Brain microvascular endothelial cell (primary cell): Measurements from ENCODE around the gene ATP5F1C.
A peak's percentile ranks its signal among the peaks of the same experiment; 100 is the strongest.
"Not testable (repeated sequence)": the region's sequence is repeated elsewhere in the genome, so short reads cannot be mapped to it uniquely, and the experiment has no call there.

Experiments
- DNase-seq: peaks from one replicate; pipeline ENCODE4 v3.0.0-alpha.2; 2020
- H3K27ac ChIP-seq: fragments of 250-450 bp; sonication (Bioruptor Pico); 2 replicates; pipeline ENCODE4 v1.5.1; 2020; ENCODE audit warnings: mild to moderate bottlenecking, moderate library complexity
- H3K27me3 ChIP-seq: fragments of 250-450 bp; sonication (Bioruptor Pico); replicated peaks from 2 replicates; pipeline ENCODE4 v1.5.1; 2020; ENCODE audit warnings: mild to moderate bottlenecking
- H3K36me3 ChIP-seq: fragments of 250-450 bp; sonication (Bioruptor Pico); replicated peaks from 2 replicates; pipeline ENCODE4 v1.5.1; 2020; ENCODE audit warnings: mild to moderate bottlenecking
- H3K4me3 ChIP-seq: 2 replicates; pipeline ENCODE4 v1.5.1; 2011; ENCODE audit warnings: low read depth, mild to moderate bottlenecking, control low read depth, low read length, moderate library complexity
- in situ Hi-C: cut with HindIII; loops from 2 replicates; pipeline ENCODE4 v1.10.0; 2017; ENCODE audit warnings: low sequenced_read_pairs, low pct_ligation_motif_present
- TF ChIP-seq, protein P1 (sequence below): IDR thresholded peaks from 2 replicates; pipeline ENCODE4 v1.5.1; 2011; ENCODE audit warnings: low read depth, mild to moderate bottlenecking, moderate library complexity, low read length, control low read depth, inconsistent platforms; ENCODE audit errors: missing control alignments

The ATP5F1C gene

GRCh38 chr10:7773845-7774801 lies 13.9 kb upstream of the ATP5F1C start:
- Histone ChIP-seq H3K36me3 (peaks cover 28% of the 10 kb centered on the region), H3K4me3 (no peak overlapping the region), H3K27me3 (no peaks in the 10 kb centered on the region), H3K27ac (no peak overlapping the region)
- DNase-seq, result no peak
- in situ Hi-C loops, result no loop called here
- TF ChIP-seq, protein P1, sequence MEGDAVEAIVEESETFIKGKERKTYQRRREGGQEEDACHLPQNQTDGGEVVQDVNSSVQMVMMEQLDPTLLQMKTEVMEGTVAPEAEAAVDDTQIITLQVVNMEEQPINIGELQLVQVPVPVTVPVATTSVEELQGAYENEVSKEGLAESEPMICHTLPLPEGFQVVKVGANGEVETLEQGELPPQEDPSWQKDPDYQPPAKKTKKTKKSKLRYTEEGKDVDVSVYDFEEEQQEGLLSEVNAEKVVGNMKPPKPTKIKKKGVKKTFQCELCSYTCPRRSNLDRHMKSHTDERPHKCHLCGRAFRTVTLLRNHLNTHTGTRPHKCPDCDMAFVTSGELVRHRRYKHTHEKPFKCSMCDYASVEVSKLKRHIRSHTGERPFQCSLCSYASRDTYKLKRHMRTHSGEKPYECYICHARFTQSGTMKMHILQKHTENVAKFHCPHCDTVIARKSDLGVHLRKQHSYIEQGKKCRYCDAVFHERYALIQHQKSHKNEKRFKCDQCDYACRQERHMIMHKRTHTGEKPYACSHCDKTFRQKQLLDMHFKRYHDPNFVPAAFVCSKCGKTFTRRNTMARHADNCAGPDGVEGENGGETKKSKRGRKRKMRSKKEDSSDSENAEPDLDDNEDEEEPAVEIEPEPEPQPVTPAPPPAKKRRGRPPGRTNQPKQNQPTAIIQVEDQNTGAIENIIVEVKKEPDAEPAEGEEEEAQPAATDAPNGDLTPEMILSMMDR, result no peak

- H3K36me3 ChIP-seq, result peaks cover 28% of the 10 kb centered on the region
Observed at GRCh38 chr10:7776777-7777176, 11.2 kb upstream of the ATP5F1C start.

GRCh38 chr10:7782194-7782593 lies 5.8 kb upstream of the ATP5F1C start:
- peaks cover 13% of the 10 kb centered on the region for H3K36me3 ChIP-seq
- H3K27me3 ChIP-seq, in situ Hi-C loops, H3K27ac ChIP-seq, H3K4me3 ChIP-seq, DNase-seq: not testable (repeated sequence)

More at GRCh38 chr10:7776777-7777176, 11.2 kb upstream of the ATP5F1C start:
- H3K27me3 ChIP-seq, result no peaks in the 10 kb centered on the region
- TF ChIP-seq, protein P1, result no peak
- DNase-seq, result no peak
- H3K27ac ChIP-seq, result no peak overlapping the region
- in situ Hi-C loops, result no loop called here
- no peak overlapping the region for H3K4me3 ChIP-seq

DNA sequence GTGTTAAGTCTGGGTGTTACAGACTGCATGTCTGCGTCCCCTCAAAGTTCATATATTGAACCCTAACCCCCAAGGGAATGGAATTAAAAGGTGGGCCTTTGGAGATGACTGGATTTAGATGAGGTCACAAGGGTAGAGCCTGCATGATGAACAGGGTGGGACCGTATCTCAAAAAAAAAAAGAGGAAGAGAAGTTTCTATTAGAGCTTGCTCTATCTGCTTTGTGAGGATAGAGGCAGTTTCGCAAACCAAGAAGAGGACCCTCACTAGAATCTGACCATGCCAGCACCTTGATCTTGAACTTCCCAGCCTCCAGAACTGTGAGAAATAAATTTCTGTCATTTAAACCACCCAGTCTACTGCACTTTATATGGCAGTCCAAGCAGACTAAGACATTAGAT lies 1.5 kb upstream of the ATP5F1C start:
- in situ Hi-C loops, result no loop called here
- no peak for DNase-seq
- Histone ChIP-seq H3K27ac (no peak overlapping the region), H3K27me3 (no peaks in the 10 kb centered on the region), H3K4me3 (peak overlapping the region; percentile 92), H3K36me3 (no peaks in the 10 kb centered on the region)
- TF ChIP-seq, protein P1, result no peak

- in situ Hi-C loops, result no loop called here
- TF ChIP-seq, protein P1, result no peak
- no peak for DNase-seq
- Histone ChIP-seq H3K36me3 (no peaks in the 10 kb centered on the region), H3K27me3 (no peaks in the 10 kb centered on the region), H3K4me3 (peak overlapping the region; percentile 92), H3K27ac (peak overlapping the region; percentile 78)
Observed at GRCh38 chr10:7787150-7787856, 674 bp upstream of the ATP5F1C start.

DNA sequence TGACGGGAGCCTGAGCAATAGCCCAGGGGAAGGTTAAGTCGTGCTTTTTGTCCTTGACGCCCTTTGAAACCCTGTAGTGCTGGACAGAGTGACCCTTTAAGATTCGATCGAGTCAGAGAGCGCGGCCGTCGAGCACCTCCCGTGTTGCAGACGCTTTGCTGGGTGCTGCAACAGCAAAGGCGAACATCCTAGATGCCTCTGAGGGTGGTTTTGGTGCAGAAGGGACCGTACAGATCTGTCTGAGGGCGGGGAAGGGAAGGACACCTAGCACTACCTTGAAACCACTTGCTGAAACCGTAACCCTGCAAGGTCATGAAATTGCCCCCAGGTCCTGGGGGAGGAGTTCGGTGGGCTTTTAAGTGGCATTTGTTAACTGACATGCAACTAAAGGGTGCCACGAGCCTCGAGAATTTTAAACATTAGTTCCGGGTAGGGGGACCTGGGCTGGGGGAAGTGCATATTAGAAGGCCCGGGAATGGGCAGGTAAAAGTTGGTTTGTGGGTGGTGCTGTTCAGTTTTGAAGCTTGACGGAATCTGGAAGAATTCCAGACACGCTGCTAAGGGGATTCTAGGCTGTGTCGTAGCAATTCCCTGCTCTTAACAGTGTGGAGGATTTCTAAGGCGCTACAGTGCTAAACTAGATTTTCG lies 786 bp downstream of the ATP5F1C start:
- peak overlapping the region; percentile 92 for H3K4me3 ChIP-seq
- in situ Hi-C loops, result no loop called here
- peak overlapping the region; percentile 78 for H3K27ac ChIP-seq
- TF ChIP-seq, protein P1, result no peak
- H3K36me3 ChIP-seq, result no peaks in the 10 kb centered on the region
- H3K27me3 ChIP-seq, result no peaks in the 10 kb centered on the region
- no peak for DNase-seq
